Coronary artery (tissue), 2 donors: ENCODE measurements around the gene SCT.

Source experiments
- DNase-seq: peaks from one replicate; pipeline ENCODE4 v3.0.0-alpha.2; 2017; ENCODE audit warnings: low spot score
- H3K27ac ChIP-seq, 2 donors: fragments of 200-600 bp; sonication (generic); one replicate each; pipeline ENCODE4 v1.5.1; 2016 to 2019
- H3K4me3 ChIP-seq: fragments of 200-600 bp; sonication (generic); 2 replicates; pipeline ENCODE4 v1.5.1; 2016; ENCODE audit warnings: mild to moderate bottlenecking, moderate library complexity
- CTCF ChIP-seq: fragments of 200-600 bp; sonication (generic); IDR thresholded peaks from one replicate; pipeline ENCODE4 v1.5.1; 2019; ENCODE audit warnings: antibody characterized with exemption

The SCT gene

GRCh38 chr11:592918-593317, 34.1 kb downstream of the SCT start:
- no peak overlapping the region for H3K4me3 ChIP-seq
- TF ChIP-seq CTCF, result no peak
- no peak overlapping the region for H3K27ac ChIP-seq
- no peak for DNase-seq

GRCh38 chr11:592501-592900, 34.5 kb downstream of the SCT start:
- no peak for DNase-seq
- no peak for TF ChIP-seq CTCF
- H3K4me3 ChIP-seq, result no peak overlapping the region

GRCh38 chr11:590997-591396, 36.0 kb downstream of the SCT start:
- DNase-seq, result no peak
- no peak for TF ChIP-seq CTCF

More at GRCh38 chr11:592501-592900, 34.5 kb downstream of the SCT start:
- no peak overlapping the region for H3K27ac ChIP-seq

GRCh38 chr11:589798-590197, 37.2 kb downstream of the SCT start:
- TF ChIP-seq CTCF, result no peak
- H3K4me3 ChIP-seq, result no peak overlapping the region
- no peak for DNase-seq
- H3K27ac ChIP-seq, result no peak overlapping the region

More at GRCh38 chr11:590997-591396, 36.0 kb downstream of the SCT start:
- Histone ChIP-seq H3K27ac (no peak overlapping the region), H3K4me3 (no peak overlapping the region)

GRCh38 chr11:587978-588380, 39.0 kb downstream of the SCT start:
- no peak overlapping the region for H3K27ac ChIP-seq
- no peak for DNase-seq
- TF ChIP-seq CTCF, result no peak

GRCh38 chr11:587546-587945, 39.4 kb downstream of the SCT start:
- Histone ChIP-seq H3K4me3 (no peak overlapping the region), H3K27ac (no peak overlapping the region)
- no peak for TF ChIP-seq CTCF
- no peak for DNase-seq

More at GRCh38 chr11:587978-588380, 39.0 kb downstream of the SCT start:
- no peak overlapping the region for H3K4me3 ChIP-seq

GRCh38 chr11:586376-587316, 40.3 kb downstream of the SCT start:
- TF ChIP-seq CTCF, result no peak
- no peak overlapping the region for H3K4me3 ChIP-seq
- H3K27ac ChIP-seq, result no peak overlapping the region
- no peak for DNase-seq
